AG08395 (cell line): ENCODE results near the gene CNN2.

ENCODE experiments used
- DNase-seq: peaks from one replicate; pipeline ENCODE4 v3.0.0; 2012; ENCODE audit warnings: mixed read lengths, low spot score

Gene CNN2

DNA sequence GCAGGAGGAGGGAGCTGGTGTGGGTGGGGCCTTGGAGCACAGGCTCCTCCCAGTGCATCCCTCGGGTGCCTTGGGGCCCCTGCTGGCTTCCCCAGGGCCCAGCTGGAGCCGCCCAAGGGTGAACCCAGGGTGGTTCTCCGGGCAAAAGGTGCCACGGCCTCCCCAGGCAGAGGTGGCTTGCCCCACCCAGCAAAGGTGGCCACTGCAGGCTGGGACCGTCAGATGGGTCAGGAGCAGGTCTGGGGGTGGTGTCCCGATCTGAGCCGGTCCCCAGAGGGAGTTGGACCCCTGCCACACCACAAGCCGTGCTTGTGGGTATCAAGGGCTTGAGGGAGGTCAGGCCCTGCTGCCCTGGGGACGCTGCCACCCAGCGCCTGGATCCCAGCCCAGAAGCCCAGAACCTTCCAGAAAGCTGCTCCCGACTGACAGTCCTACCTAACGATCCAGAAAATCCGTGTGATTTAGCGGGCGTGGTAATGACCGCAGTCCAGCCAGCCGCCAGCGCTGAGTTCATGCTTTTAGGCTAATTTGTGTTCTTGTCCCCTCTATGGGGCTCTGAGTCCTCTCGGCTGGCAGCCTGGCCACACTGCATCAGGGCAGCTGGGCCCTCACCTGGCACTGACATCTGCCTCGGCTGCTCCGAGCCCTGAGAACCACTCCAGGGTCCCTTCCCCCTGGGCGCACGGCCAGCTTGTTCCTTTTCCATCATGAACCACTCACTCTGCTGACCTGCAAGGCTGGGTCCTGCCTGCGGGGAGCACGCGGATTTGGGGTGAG is 31.2 kb upstream of the CNN2 start:
- no peak for DNase-seq

DNA sequence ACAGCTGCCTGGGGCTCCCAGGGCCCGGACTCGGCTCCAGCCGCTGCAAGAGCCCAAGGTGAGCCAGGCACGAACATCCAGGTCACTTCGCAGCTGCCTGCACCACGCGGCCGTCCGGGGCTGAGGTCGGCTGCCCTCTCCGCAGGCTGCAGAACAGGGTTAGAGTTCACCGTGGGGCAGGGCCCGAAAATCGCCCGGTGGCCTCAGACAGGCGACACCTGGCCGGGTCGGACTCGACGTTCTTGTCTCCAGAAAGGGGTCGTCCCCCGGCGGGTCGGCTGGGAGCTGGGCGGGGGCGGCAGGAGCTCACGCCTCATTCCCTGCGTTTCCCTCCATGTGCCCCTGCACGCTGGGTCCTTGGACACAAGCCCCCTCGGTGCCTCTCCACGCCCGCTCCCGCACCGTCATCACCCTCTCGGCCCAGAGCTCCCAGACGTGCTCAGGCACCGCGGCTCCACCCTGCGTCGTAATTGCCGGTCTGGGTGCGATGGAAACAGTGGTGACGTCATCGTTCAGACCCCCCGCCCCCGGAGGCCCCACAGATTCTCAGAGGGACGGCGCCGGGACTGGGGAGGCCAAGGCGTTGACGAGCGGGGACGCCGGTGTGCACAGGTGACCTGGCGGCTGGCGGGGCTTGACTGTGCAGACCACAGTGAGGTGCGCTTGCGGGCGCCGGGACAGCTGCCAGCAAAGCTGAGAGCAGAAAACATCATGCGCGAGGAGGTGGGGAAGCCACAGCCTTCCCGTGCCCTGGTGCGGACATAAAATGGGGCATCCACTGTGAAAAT is 30.2 kb upstream of the CNN2 start:
- peak; percentile 58 for DNase-seq

DNA sequence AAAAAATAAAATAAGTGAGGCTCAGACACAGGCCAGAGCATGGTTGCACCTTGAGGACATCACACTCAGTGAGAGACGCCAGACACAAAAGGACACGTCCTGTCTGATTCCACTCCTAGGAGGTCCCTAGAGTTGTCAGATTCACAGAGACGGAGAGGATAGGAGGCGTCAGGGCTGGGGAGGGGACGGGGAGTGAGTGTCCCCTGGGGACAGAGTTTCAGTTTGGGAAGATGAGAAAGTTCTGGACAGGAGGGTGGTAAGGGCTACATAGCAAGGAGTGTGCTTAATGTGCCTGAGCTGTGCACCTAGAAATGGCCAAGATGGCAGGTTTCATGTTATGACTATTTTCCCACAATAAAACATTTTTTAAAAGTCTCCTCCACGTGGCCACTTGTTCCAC is 28.3 kb upstream of the CNN2 start:
- DNase-seq, result no peak

DNA sequence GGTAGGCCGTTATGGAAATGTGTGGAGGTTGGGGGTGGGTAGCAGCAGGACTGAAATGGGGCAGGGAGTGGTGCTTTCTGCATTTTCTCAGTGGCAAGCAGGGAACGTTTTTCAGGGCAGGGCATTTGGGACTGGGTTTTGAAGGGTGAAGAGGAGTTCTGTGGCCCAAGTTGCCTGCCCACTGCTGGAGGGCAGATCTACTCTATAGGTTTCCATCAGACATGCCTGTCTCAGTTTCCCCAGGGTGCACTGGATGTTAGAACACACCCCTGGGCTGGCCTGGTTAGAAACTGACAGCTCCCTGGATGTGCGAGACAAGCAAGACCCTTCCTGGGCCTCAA is 27.1 kb upstream of the CNN2 start:
- DNase-seq, result no peak

DNA sequence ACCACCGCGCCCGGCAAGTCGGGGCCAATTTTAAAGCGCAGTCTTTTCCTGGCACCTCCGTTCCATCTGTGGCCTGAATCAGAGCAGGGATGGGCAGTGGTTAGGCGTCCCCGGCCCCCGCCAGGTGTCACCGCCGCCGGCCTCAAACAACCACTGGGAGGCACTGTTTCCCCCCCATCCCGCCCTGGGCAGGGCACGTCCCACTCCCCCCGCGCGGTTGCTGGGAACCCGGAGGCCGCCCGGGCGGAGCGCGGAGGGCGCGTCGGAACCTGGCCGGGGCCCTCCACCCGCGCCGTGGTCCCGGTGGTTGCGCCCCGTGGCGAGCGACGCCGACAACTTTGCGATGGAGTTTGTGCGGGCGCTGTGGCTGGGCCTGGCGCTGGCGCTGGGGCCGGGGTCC is 26.3 kb upstream of the CNN2 start, which contains the start of gene GRIN3B:
GRIN3B (plus strand) TSS at position 325 of the 400 bp plus-strand sequence; CDS start at position 344, 19 bp downstream.
- peak; percentile 79 for DNase-seq

DNA sequence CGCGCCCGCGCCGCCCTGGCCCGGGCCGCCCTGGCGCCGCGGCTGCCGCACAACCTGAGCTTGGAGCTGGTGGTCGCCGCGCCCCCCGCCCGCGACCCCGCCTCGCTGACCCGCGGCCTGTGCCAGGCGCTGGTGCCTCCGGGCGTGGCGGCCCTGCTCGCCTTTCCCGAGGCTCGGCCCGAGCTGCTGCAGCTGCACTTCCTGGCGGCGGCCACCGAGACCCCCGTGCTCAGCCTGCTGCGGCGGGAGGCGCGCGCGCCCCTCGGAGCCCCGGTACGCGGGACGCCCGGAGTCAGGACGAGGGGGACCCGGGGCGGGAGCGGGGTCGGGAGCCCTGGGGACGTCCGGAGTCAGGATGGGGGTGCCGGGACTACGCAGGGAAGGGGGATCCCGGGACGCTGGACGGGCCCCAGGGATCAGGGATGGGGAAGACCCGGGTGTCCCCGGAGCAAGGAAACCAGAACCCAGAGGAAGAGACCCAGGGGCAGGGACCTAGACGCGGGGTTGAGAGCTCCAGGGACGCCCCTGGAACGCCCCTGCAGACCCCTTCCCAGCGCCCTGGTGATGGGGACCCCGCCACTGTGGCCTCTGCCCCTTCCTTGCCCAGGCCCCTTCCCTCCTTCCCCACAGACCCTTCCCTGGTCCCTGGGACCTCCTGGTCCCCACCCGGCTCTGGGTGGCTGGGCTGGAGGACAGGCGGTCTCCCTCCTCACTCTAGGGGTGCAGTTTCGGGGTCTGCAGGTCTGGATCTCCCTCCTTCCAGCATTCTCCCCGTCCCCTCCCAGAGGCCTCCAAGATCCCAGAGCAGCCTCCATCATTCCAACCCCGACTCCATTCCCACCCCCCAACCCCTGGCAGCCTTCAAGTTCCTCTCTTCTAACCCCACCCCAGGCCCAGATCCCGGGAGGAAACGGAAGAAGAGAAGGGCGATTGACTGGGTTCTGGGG is 25.5 kb upstream of the CNN2 start:
- no peak for DNase-seq

DNA sequence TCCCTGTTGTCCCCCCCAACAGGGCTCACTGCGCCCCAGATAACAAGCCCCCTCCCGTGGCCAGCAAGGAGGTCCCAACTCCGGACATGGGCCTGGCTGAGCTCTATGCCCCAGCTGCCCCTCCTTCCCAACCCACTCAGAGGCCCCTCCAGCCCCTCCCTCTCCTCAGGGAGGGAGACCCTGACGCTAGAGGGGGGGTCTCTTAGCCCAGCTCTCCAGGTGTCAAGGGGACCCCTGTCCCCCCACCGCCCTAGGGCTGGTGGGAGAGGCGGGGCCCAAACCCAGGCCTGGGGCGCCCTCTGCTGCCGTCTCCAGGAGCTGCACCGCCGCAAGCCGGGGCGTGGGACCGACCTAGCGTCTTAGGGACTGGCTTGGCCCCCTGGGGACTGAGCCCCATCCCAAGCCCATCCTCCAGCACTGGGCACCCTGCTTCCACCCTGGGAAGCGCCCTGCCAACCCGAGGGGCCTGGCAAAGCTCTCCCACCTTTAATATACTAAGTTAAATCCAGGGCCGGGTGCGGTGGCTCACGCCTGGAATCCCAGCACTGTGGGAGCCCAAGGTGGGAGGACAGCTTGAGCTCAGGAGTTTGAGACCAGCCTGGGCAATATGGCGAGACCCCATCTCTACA is 24.8 kb upstream of the CNN2 start:
- peak; percentile 72 for DNase-seq

DNA sequence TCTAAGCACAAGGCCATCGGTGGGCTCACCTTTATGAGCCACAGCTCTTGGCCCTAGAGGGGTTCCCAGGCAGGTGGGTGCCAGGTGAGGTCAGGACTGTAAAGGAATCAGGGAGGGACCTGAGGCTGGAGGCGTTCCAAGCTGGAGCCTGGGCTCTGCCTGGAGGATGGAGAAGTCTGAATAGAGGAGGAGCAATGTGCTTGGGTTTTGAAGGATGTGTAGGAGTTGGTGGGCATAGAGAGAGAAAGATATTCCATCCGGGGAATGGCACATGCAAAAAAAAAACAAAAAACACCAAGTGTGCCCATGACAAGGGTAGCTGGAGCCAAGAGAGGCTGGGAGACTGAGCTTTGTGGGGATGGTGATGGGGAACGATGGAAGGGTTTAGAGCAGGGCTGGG is 23.8 kb upstream of the CNN2 start:
- DNase-seq, result no peak

DNA sequence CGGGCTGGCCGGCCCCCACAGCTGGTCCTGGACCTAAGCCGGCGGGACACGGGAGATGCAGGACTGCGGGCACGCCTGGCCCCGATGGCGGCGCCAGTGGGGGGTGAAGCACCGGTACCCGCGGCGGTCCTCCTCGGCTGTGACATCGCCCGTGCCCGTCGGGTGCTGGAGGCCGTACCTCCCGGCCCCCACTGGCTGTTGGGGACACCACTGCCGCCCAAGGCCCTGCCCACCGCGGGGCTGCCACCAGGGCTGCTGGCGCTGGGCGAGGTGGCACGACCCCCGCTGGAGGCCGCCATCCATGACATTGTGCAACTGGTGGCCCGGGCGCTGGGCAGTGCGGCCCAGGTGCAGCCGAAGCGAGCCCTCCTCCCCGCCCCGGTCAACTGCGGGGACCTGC is 23.1 kb upstream of the CNN2 start:
- no peak for DNase-seq

DNA sequence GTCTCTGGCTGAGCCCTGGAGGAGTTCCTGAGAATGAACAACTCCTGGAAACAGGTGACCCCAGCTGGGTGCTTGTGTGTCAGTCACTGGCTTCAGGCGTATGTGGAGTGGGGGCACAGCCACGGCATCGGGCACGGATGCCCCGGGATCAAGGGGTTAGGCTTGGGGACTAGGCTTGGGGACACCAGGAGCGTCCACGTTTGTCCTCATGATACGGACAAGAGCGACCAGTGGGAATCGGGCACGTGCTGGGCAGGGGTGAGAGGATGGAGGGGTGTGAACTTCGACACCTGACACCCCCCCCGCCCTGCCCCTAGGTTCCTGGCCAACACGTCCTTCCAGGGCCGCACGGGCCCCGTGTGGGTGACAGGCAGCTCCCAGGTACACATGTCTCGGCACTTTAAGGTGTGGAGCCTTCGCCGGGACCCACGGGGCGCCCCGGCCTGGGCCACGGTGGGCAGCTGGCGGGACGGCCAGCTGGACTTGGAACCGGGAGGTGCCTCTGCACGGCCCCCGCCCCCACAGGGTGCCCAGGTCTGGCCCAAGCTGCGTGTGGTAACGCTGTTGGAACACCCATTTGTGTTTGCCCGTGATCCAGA is 22.1 kb upstream of the CNN2 start:
- DNase-seq, result no peak

DNA sequence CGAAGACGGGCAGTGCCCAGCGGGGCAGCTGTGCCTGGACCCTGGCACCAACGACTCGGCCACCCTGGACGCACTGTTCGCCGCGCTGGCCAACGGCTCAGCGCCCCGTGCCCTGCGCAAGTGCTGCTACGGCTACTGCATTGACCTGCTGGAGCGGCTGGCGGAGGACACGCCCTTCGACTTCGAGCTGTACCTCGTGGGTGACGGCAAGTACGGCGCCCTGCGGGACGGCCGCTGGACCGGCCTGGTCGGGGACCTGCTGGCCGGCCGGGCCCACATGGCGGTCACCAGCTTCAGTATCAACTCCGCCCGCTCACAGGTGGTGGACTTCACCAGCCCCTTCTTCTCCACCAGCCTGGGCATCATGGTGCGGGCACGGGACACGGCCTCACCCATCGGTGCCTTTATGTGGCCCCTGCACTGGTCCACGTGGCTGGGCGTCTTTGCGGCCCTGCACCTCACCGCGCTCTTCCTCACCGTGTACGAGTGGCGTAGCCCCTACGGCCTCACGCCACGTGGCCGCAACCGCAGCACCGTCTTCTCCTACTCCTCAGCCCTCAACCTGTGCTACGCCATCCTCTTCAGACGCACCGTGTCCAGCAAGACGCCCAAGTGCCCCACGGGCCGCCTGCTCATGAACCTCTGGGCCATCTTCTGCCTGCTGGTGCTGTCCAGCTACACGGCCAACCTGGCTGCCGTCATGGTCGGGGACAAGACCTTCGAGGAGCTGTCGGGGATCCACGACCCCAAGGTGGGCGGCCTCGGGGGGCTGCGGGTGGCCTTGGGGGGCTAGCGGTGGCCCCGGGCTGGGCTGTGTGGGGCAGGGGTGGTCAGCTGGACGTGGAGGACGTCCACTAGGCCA is 21.4 kb upstream of the CNN2 start:
- no peak for DNase-seq

DNA sequence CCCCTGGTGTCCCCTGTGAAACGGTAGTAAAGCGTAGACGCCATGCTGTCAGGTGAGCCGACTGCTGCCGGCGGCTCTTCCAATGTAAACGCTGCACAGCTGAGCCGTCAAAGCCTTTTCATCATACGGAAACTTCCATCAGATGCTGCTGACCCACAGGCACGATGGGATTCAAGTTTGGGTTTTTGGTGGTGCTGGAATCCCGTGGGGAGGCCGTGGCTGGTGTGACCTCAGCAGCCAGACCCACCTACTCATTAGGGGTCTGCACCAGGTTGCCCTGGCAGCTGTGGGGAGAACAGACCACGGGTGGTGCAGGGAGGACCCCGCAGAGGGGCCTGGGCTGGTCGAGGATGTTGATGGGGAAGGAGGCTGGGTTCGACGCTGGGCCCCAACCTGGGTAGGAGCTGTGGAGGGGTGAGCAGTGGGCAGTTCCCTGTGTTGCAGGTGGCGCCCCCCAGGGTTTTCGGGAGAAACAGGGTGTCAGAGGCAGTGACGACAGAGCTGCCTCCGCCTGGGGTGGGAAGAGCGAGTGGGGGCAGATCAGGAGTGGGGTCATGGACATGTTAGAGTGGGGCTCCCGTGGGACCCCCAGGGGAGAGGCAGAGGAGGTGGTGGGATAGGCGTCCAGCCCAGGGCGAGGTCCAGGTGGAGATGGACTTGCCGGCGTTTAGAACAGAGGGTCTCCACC is 19.6 kb upstream of the CNN2 start:
- no peak for DNase-seq

DNA sequence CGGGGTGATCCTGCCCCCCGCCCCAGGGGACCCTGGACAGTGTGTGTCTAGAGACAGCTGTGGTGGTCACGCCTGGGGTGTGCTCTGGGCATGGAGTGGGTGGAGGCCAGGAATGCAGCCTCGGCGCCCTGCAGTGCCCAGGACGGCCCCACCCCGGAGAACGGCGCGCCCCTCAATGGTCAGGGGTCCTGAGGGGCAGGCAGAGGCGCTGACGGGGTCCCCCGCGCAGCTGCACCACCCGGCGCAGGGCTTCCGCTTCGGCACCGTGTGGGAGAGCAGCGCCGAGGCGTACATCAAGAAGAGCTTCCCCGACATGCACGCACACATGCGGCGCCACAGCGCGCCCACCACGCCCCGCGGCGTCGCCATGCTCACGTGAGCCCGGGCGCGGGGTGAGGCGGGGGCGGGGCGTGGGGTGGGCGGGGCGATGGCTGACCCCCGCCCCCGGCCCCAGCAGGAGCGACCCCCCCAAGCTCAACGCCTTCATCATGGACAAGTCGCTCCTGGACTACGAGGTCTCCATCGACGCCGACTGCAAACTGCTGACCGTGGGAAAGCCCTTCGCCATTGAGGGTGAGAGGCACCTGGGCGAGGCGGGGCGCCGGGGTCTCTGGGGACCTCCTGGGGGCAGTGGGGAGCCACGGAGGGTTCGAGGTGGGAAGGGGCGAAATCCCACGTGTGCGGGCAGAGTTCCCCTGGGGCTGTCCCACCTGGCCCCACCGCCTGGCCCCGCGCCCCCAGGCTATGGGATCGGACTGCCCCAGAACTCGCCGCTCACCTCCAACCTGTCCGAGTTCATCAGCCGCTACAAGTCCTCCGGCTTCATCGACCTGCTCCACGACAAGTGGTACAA is 18.8 kb upstream of the CNN2 start:
- DNase-seq, result no peak

DNA sequence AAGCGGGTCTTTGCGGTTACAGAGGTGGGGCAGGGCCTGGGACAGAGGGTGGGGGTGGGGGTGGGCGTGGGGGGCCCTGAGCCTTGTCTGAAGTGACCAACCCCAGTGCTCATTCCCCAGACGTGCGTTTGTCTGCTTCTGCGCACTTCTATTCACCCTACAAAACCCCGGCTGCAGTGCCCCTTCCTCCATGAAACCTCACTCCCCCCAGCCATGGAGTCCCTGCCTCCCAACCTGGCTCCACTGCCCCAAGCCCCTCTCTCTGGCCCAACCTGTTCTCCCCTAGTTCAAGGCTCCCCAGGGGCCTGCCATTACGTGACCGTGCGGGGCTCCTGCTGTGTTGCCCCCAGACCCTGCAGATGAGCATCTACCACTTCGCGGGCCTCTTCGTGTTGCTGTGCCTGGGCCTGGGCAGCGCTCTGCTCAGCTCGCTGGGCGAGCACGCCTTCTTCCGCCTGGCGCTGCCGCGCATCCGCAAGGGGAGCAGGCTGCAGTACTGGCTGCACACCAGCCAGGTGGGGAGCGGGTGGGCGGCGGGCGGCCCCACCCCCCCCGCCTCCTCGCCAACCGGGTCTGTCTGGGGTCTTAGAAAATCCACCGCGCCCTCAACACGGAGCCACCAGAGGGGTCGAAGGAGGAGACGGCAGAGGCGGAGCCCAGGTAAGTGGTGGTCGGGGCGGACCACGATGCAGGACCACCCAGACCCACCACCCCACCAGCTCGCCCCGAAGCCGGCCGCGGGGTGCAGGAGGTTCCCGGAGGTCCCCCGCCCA is 18.0 kb upstream of the CNN2 start:
- DNase-seq, result no peak

DNA sequence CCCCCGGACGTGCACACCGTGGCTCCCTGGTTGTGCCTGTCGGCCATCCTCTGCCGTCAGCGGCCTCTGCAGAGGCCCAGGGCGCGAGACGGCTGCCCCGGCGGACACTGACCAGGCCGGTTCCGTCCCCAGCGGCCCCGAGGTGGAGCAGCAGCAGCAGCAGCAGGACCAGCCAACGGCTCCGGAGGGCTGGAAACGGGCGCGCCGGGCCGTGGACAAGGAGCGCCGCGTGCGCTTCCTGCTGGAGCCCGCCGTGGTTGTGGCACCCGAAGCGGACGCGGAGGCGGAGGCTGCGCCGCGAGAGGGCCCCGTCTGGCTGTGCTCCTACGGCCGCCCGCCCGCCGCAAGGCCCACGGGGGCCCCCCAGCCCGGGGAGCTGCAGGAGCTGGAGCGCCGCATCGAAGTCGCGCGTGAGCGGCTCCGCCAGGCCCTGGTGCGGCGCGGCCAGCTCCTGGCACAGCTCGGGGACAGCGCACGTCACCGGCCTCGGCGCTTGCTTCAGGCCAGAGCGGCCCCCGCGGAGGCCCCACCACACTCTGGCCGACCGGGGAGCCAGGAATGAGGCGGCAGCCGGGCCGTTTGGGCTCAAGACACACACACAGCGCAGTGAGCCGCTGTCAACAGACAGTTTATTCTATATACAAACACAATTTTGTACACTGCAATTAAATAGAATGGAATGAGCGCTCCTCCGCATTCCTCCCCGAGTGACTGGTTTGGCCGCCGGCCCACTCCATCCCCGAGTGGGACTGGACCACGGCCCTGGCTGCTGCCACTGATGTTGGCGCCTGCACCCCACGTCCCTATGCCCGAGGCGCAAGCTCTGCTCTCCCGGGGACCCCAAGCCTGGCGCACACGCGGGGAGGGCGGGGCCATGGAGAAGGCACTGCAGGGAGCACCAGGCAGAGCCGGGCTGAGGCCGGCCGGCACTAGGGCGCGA is 17.1 kb upstream of the CNN2 start:
- no peak for DNase-seq

DNA sequence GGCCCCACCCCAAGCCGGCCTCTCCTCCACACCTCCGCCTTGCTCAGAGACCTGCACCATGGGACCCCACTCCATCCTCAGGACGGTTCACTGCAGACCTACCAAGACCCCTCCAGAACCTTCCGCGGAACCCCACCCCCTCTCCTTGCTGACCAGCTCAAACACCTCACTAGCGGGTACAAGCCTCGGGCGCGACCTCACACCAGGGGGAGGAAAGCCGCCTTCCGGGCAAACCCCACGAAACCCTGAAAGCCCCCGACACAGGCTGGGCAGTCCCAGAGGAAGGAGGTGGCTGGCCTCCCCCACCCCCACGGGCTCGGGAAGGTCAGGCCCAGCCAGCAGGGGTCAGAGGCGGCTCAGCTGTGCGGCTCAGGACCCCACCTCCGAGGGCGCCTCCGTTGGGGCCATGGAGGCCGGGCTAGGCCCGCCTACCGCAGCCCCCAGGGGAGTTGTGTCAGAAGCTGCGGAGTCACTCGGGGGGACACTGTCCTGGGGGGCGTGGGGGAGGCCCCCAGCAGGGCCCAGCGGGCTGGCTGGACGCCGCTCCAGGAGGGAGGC is 16.3 kb upstream of the CNN2 start:
- DNase-seq, result no peak
